Endothelial cell of umbilical vein (primary cell): ENCODE measurements around the gene TUFT1.

Source experiments
- CTCF ChIP-seq, 2 donors: IDR thresholded peaks; 1 replicate in 1 of 2; 2 replicates in 1 of 2; pipeline ENCODE4 v1.5.1; 2011; ENCODE audit warnings: low read length in 2 of 2, mild to moderate bottlenecking in 2 of 2, moderate library complexity in 2 of 2, control low read depth in 1 of 2, inconsistent platforms in 1 of 2, low read depth in 1 of 2; ENCODE audit not compliant: insufficient read depth in 1 of 2; ENCODE audit errors: extremely low read depth in 1 of 2
- EZH2 ChIP-seq: IDR thresholded peaks from 2 replicates; pipeline ENCODE4 v1.6.1; 2012; ENCODE audit warnings: borderline replicate concordance, low read depth, mild to moderate bottlenecking, moderate library complexity, low read length, inconsistent platforms; ENCODE audit not compliant: severe bottlenecking
- FOS ChIP-seq: IDR thresholded peaks from 2 replicates; pipeline ENCODE4 v1.6.1; 2011; ENCODE audit warnings: mild to moderate bottlenecking, low read length, moderate library complexity, borderline replicate concordance; ENCODE audit not compliant: insufficient read depth
- GATA2 ChIP-seq: IDR thresholded peaks from 2 replicates; pipeline ENCODE4 v1.7.0; 2011; ENCODE audit warnings: low read depth, mild to moderate bottlenecking, moderate library complexity, mixed read lengths, low read length; ENCODE audit not compliant: insufficient read length, insufficient read depth
- JUN ChIP-seq: IDR thresholded peaks from 2 replicates; pipeline ENCODE4 v1.6.1; 2011; ENCODE audit warnings: borderline replicate concordance, low read depth; ENCODE audit not compliant: insufficient read length, insufficient read depth
- MAX ChIP-seq: IDR thresholded peaks from 2 replicates; pipeline ENCODE4 v1.6.1; 2011; ENCODE audit not compliant: insufficient read depth, insufficient read length
- MYC ChIP-seq: IDR thresholded peaks from one replicate; pipeline ENCODE4 v1.6.1; 2011; ENCODE audit warnings: mild to moderate bottlenecking, low read depth, low read length
- POLR2A ChIP-seq: IDR thresholded peaks from 2 replicates; pipeline ENCODE4 v1.6.1; 2012; ENCODE audit warnings: low read depth, mild to moderate bottlenecking, control low read depth, low read length
- POLR2AphosphoS5 ChIP-seq: IDR thresholded peaks from 2 replicates; pipeline ENCODE4 v1.6.1; 2012; ENCODE audit warnings: low read depth, mild to moderate bottlenecking, control low read depth, low read length, moderate library complexity; ENCODE audit not compliant: insufficient read depth

GRCh38 chr1:151516031-151516511, 24.0 kb upstream of the TUFT1 start:
- TF ChIP-seq EZH2 (no peak), CTCF (IDR thresholded peaks at IDR 0.05; ENCODE audit: extremely low read depth in 1 of 2, insufficient read depth in 1 of 2, low read depth in 1 of 2, low read length in 2 of 2) (no peak), POLR2AphosphoS5 (no peak), FOS (no peak), MAX (no peak), POLR2A (no peak), GATA2 (no peak), JUN (no peak), MYC (no peak)
